Measurements from ENCODE around the gene TLR9.
"Not testable (repeated sequence)": the region's sequence is repeated elsewhere in the genome, so short reads cannot be mapped to it uniquely, and the experiment has no call there.

The TLR9 gene

DNA sequence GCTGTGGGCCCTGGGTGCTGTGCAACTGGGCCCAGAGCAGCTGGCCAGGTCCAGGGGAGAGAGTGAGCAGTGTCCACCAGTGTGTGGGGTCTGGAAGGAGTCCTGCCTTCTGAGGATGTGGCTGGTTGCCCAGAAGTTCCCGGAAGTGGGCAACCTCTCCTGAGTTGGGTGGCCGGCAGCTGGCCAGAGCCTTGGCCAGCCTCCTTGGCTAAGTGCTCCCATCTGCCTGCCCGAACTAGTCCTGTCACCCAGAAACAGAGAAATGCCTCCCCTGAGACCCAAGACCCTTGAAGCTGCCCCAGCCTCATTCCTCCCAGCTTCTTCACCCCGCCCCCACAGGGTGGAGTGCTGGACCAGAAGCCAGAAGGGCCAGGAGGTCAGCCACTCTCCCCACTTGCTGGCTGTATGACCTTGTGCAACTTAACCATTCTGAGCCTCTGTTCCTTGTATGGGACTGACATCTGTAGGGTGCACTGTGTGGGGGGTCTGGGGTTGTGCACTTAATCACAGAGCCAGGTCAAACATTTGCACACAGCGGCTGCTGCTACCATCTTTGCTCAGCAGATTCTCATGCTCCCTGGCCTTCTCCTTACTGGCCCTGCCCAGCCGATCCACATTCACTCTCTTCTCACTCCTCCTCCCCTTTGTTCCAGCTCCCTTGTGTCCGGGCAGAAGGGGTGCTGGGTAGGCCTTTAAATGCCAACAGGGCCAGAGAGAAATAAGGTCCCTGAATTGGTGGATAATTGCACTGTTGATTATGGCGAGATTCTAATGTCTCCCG lies 35.0 kb downstream of the TLR9 start:
- DNase-seq, result no peak

DNA sequence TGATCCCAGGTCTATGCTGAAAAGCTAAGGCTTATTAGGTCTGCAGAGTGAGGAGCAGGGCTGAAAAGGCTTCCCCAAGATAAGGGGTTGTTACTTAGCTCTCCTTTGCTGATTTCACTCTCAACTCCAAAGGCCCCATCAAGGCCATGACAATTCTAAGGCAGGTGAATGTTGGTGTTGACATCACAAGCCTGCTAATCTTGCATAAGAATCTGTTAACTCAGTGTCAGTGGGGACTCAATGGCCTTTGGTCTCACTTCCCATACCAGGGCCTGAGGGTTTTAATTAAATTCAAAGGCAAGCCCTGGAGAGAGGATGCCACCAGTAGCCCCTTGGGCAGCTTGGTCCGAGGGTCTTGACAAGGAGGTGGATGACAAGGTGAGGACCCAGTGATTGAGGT lies 36.9 kb downstream of the TLR9 start:
- DNase-seq, result no peak

DNA sequence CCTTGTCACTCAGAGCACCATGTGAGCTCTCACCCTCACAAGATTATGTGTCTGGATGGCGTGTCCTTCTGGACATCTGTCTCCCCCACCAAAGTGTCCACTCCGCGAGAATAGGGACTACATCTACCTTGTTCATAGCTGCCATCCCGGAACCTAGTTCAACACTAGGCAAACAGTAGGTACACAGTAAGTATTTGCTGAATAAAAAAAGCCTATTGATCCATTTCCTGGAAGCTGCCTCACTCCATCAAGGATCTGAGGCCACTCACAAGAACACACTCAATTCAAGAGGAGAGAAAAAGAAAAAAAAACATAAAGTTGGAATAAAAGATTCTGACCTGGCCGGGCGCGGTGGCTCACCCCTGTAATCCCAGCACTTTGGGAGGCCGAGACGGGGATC lies 38.7 kb downstream of the TLR9 start:
- no peak for DNase-seq

DNA sequence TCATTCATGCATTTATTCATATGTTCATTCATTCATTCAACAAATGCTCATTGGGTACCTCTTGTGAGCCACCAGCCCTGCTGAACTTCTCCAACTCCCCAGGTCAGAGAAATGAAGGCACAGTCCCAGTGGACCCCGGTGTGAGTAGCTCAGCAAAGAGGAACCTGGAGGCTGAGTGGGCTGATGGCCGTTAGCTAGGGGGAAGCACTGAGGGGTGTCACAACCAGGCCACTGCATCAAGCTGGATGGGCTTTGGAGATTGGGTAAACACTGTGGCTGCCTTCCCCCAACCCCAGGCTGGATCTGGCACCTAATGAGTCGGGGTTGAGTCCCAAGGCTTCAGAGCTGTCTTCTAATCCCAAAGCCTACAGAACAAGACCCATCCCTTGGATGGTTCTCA lies 39.6 kb downstream of the TLR9 start:
- no peak for DNase-seq

DNA sequence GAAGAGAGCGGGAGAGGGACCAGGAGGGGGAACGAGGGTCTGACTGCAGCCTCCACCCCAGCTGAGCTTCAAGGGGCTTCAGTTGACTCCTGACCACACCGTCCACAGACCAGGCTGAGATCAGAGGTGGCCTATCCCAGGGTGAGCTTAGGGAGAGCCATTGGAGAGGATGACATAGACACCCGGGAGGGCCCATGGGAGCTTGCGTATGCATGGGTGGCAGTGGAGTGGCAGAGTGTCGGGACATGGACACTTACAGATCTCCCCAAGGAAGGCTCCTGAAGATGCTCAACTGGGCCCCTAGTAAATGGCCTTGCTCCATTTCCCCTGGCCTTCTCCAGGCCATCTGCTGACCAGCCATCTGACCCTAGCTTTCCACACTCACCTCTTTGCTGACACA lies 40.1 kb downstream of the TLR9 start:
- no peak for DNase-seq

DNA sequence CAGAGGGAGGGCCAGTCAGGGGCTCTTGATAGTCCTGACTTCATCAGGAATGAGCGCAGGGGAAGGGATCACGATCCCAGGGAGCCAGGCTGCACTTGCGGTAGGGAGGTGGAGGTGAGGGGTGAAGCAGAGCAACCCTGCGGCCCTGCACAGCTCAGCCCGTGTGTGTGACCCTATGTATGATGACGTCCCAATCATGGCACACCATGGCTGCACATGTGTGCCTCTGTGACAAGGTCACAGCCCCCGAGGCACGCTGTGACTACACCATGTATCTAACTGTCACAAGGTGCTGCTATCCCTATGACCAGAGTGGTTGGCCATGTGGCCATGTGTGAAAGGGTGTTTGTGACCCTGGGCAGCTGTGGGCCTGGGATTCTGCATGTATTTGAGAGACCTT lies 40.8 kb downstream of the TLR9 start:
- DNase-seq, result no peak

DNA sequence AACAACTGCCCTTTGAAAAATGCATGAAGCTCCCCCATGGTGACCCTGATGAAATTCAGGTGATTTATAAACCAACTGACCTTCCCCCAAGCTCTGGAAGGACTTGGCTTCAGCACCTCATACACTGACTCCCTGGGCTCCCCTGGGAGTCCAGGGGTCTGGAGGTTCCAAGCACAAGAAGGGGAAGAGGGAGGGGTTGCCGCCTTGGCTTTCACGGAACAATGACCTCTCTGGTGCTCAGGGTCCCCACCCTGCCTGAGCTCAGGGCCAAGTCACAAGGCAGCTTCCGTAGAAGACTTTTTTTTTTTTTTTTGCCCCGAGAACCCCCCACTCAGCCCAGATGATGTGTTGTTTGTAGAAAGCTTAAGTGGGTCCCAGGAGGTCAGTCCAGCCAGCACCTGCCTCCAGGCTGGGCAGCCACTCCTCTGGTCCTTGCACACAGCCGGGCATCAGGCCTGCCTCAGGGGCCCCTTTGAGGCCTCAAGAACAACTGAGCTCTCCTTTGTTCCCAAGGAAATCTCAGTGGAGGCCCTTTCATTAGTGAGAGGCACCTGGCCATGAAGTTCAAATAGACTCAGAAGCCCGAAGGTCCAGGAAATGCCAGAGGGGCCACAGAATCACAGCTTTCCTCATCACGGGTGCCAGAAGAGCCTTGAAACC lies 41.5 kb downstream of the TLR9 start:
- no peak for DNase-seq

DNA sequence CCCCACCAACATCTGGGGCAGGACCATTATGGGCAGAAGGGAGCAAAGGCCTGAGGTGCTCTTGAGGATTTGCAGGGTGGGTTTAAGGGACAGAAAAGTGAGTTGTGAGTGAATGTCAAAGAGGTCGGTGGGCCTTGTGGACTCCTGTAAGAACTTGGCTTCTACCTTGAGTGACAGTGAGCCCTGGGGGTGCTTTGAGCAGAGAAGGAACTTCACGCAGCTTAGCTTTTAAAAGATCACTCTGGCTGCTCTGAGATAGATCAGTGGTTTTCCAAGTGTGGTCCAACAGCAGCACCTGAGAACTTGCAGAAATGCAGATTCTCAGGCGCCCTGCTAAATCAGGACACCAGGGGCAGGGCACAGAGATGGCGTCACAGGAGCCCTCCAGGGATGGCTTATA lies 42.8 kb downstream of the TLR9 start:
- no peak for DNase-seq

DNA sequence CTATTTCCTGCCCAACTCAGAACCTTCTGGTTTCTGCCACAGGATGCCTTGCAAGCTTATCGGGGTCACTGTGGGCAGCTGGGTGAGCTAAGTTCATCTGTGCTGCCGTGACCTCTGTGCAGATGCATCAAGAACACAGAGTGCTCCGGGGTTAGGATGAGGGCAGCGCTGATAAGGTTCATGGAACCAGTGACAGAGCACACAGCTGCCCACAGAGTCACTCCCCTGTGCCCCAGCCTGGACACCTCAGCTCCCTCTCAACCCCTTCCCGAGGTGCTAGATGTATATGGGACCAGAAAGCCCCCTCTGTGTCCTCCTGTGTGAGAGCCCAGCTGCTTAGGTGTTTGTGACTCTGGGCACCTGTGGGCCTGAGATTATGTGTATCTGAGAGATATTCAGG lies 43.2 kb downstream of the TLR9 start:
- DNase-seq, result no peak

DNA sequence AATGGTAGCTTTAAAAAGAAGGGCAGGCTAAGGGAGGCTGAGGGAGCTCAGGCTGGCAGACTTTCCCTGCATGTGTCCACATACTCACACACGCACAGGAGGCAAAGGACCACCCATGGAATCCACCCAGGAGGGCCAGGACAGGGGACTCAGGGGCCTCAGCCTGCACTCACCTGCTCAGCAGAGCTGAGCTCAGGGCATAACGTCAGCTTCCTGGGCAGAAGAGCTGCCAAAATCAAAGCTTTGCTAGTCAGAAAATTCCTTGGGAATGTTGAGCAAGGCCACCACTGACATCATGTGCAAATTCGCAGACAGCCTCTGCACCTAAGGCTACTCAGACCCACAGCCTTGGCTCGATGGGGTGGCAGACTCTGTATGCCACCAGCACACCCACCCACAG lies 43.9 kb downstream of the TLR9 start:
- no peak for DNase-seq

DNA sequence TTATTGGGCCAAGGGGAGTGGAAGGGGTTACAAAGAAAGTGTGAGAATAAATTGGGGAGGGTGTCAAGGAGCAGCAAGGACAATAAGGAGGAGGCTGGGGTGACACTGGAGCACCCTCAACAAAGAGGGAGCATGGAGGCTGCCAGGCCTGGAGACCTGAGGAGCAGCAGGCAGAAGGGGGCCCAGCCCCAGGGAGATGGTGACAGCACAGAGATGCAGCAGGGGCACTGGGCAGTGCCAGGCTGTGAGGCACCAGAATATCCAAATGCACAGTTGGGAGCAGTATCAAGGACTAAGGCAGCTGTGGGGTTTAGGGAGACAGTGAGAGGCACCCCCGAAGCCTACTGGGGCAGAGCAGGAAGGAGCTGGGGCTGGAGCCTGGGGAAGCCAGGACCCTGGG lies 46.9 kb downstream of the TLR9 start:
- no peak for DNase-seq

DNA sequence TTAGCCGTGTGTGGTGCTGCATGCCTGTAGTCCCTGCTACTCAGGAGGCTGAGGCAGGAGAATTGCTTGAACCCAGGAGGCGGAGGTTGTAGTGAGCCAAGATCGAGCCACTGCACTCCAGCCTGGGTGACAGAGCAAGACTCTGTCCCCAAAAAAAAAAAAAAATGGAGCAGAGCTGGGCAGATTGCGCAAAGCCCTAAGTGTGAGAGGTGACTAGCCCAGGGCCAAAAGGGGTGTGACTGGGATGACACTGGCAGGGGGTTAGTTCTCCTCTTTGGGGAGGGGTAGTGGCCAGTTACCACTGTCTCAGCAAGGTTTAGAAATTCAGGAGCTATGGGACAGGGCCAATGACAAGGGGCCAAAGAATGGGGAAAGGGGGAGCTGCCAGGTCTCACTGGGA lies 47.3 kb downstream of the TLR9 start:
- not testable (repeated sequence) for DNase-seq

DNA sequence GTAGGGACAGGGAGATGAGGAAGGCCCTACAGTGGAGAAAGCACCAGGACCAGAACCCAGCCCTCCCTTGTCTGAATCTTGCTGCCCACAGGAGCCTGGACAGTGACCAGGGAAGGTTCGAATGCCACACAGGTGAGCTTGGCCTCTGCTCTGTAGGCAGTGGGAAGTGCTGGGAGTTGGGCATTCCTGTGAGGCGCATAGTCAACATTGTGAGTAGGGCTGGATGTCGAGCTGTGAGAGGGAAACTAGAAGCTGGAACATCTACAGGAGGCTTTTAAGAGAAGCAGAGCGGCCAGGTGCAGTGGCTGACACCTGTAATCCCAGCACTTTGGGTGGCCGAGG lies 47.8 kb downstream of the TLR9 start:
- DNase-seq, result no peak

DNA sequence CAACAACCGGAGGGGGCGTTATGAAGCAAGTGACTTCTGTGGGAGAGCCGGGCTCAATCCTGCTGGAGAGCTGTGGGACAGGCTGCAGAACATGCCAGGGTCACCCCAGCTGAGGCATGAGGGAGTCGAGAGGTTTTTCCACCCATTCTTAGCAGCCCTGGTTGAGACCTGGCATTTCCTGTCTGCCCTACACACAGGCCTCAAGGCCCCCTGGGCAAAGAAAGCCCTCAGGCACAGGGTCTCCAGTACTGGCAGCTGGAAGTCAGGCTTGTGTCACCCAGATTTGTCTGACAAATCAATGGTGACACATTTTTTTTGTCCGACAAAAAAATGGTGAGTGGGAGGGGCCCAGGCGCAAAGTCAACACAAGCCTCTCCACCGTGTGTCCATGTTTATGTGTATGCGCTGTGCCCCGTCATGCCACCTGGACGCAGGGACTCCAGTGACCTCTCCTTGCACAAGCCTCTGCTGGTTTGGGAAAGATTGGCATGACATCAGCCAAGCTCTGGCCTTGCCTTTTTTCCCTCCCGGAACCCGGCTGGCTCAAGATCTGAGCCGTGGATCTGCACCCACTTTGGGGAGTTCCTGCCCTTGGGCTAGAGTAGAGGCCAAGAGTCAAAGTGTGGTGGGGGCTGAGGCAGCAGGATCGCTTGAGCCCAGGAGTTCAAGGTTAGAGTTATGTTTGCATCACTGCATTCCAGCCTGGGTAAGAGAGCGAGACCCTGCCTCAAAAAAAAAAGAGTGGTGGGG lies 48.3 kb downstream of the TLR9 start:
- no peak for DNase-seq

DNA sequence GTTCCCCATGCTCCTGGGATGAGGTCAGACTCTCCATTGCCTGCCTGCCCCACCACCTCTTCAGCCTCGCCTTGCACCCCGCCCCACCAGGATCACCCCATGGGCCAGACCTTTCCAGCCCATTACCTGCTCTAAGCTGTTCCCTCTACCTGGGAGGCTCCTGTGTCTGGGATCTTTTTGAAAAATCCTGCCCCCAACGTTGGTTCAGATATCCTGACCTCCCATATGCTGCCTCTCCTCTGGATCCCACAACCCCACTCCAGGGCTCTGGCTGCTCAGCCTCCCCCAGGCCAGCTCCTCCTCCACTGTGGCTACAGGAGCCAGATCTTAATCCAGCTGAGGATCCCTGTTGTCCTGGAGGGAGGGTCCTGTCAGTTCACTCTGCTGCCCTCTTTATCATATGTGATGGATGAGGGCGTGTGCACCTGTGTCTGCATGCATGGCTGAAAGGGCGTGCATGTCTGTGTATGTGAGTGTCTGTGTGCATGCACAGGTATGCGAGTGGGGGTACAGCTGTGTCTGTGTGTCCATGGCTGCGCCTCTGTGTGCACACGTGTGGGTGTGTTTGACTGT lies 49.2 kb downstream of the TLR9 start:
- DNase-seq, result no peak

DNA sequence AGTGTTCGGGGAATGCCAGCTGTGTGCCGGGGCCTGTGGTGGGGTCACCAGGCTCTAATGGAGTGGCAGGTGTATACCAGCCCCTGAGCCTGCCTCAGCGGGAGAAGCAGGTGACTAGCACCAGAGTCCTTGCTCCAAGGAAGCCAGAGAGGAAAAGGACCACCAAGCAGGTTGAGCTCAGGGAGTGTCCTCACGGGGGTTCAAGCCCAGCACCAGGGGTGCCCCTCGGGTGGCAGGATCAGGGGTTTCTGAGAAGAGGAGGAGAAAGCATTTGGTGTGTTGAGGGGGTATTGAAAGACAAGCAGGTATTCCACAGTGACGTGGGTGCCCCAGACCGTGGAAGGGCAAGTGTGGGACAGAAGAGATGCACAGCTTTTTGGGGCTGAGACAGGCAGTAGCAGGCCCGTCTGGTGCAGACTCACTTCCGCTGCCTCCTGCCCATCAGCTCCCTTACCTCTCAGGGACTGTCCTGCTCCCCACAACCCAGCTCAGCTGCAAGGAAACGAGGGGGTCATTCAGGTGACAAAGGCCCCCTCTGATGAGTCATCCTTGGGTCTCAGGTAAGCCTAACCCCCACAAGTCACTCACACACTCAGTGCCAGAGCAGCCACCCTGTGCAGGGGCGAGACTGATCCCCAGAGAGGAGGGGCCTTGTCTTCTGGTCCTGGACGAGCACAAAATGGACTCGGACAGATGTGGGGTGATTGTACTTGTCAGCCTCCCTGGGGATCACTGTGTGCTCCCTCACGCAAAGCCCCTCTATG lies 49.8 kb downstream of the TLR9 start:
- no peak for DNase-seq

DNA sequence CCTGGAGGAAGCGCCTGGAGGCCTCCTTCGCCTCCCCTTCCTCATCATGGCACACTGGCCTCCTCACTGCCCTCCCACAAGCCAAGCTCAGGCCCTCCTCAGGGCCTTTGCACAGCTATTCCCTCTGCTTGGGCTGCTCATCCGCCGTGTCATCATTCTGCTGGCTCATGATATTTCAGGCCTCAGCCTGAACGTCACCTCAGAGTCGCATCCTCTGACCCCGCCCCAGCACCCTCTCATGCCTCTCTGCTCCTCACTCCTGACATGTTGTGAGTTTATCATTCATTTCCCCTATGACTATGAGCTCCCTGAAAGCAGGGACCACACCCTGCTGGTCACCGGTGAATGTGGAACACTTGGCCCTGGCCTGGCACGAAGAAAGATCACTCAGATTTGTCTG lies 50.5 kb downstream of the TLR9 start:
- no peak for DNase-seq

DNA sequence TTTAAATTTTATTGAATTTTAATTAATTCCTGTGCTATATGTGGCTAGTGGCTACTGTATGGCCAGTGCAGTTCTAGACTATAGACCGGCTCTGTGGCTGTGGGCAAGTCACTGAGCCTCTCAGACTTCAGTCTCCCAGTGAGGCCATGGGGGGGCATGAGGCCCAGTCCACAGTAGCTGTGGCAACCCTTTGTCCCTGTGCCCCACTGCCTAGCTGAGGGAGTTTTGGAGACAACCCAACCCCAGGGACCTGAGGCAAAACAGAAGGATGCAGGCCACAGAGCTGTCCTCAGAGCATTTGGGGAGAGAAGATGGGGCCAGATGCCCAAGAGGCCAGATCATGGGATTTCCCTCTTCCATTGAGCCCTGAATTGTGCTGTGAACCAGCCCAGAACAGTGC lies 52.3 kb downstream of the TLR9 start:
- no peak for DNase-seq

DNA sequence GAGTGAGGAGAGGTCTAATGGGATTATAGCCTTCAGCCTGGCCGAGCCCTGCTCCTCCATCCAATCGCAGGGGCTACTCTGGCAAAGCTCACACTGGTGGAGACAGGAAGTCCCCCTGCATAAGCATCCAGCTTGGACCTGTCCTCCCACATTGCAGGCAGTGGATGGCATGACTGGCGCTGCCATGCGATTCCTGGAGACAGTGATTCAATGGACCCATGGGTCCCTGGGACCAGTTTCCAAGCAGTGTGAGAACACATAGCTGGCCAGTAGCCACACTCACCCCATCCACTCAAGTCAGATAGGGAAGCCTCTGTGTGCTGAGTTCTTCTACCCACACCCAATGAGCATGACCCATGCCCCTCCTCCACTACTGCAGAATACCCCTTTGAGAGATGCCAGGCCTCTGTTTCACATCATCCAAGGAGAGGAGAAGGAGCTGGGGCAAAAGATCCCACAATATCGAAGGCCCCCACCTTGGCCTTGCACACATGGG lies 53.1 kb downstream of the TLR9 start:
- no peak for DNase-seq

DNA sequence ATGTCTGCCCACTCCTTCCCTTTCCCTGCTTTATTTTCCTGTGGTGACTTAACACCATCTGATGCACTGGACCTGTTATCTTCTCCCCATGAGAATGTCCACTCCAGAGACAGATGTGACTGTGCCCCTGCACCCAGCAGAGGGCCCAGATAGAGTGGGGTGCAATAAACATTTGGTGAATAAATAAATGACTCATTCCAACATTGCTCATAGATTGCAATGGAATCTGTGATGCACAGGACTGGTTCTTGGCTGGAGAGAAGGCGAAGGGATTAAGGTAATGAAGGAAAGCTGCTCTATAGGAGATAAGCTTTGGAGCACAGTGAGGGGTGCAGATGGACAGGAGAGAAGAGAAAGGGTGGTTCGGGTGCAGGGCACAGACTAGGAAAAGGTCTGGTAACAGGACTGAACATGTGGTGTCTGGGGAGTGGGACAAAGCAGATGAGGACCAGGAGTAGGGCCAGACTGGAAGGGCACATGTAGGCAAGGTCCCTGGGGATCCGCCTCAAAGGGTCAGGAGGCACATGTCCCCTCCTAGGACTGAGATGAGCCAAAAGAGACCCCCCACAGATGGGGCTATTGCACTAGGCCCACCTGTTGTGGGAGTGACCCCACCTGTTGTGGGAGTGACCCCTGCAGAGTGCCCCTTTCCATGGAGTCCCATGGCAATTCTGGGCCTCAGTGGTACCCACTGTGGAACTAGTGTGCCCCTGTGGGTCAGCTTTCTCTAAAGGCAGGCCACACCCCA lies 53.8 kb downstream of the TLR9 start:
- DNase-seq, result no peak

Data from NCI-H1436 treated with DMSO at 0.1 percent for 48 hours (cell line).